GM19351 (cell line): Measurements from ENCODE around the gene COG8.
"Not testable (repeated sequence)": the region's sequence is repeated elsewhere in the genome, so short reads cannot be mapped to it uniquely, and the experiment has no call there.

Experiments
- ATAC-seq: cut with Tn5 transposase; IDR thresholded peaks from one replicate; pipeline ENCODE4 v1.9.1; 2021; ENCODE audit warnings: mild to moderate bottlenecking, moderate library complexity; ENCODE audit not compliant: unreplicated experiment

Gene COG8, protein sequence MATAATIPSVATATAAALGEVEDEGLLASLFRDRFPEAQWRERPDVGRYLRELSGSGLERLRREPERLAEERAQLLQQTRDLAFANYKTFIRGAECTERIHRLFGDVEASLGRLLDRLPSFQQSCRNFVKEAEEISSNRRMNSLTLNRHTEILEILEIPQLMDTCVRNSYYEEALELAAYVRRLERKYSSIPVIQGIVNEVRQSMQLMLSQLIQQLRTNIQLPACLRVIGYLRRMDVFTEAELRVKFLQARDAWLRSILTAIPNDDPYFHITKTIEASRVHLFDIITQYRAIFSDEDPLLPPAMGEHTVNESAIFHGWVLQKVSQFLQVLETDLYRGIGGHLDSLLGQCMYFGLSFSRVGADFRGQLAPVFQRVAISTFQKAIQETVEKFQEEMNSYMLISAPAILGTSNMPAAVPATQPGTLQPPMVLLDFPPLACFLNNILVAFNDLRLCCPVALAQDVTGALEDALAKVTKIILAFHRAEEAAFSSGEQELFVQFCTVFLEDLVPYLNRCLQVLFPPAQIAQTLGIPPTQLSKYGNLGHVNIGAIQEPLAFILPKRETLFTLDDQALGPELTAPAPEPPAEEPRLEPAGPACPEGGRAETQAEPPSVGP

DNA sequence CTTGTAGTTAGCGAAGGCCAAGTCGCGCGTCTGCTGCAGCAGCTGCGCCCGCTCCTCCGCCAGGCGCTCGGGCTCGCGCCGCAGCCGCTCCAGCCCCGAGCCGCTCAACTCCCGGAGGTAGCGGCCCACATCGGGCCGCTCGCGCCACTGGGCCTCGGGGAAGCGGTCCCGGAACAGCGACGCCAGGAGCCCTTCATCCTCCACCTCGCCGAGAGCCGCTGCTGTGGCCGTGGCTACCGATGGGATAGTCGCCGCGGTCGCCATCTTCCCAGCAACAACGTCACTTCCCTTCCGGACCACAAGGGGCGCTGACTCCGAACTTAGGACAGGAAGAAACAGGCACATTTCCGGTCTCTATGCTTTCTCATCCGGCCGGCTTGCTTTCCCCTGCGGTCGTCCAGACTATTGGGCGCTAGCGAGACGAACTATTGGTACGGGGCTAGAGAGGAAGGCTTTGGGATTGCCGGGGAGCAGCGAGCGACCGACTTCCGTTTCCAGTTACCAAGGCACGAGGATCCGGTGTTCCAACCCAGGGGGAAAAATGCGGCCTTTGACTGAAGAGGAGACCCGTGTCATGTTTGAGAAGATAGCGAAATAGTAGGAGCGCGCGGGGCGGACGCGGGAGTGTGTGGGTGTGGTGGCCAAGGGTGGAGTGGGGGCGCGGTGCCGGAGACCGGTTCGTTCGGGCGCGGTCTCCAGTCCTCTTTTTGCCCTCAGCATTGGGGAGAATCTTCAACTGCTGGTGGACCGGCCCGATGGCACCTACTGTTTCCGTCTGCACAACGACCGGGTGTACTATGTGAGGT lies at the start of gene COG8, which contains the start of gene NIP7:
TSS of gene COG8 (minus strand) at position 276 of the 806 bp plus-strand sequence. CDS start at position 264, 12 bp downstream.
TSS of gene NIP7 (plus strand) at position 484 of the 806 bp plus-strand sequence. CDS start at position 542, 58 bp downstream.
- ATAC-seq = peak; percentile 91

DNA sequence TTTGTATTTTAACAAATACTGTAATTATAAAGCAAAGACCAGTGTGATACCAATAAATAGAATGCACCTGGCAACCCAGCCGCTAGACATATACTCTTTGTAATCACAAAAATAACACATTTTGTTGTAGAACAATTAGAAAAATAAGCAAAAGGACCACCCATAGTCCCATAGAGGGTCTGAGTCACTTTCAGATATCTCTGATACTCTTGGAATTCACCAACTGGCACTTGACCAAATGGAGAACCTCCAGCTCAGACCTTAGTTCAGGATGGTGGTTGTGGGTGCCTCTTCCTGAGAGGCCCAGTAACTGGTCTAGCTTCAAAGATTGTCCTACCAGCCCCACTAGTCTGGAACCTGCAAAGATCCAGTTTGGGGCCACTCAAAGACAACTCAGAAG lies 47.2 kb upstream of the COG8 start:
- ATAC-seq = no peak

DNA sequence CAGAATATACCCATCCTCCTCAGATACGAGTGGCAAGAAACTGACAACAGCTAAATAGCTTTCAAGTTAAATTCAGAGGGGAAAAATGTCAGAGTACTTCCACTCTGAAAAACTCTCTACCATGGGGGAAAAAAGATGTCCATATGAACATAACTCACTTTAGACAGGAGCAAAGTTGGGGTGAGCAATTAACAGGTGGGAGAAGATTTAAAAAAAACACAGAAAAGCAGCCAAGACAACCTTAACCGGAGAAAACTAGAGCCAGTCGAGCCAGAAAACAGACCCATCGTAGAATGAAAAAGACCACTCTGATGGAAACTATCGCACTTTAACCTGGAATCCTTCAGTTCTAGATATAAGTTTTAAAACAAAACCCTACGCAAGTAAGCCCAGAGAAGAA lies 45.6 kb upstream of the COG8 start:
- ATAC-seq = no peak

DNA sequence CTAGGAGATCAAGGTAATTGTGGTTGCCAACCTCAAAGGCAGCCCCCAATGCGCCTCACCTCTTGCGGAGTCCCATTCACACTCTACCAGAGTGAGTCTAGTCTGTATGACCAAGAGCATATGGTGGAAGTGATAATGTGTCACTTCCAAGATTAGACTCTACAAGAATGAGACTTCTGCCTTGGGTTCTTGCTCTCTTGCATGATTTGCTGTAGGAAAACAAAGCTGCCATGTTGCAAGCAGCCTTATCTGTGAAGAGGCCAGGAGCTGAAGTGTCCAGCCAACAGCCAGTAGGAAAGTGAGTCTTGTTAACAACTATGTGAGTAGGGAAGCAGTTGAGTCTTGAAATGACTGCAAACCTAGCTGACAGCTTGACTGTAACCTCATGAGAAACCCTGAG lies 43.1 kb upstream of the COG8 start:
- no peak for ATAC-seq

DNA sequence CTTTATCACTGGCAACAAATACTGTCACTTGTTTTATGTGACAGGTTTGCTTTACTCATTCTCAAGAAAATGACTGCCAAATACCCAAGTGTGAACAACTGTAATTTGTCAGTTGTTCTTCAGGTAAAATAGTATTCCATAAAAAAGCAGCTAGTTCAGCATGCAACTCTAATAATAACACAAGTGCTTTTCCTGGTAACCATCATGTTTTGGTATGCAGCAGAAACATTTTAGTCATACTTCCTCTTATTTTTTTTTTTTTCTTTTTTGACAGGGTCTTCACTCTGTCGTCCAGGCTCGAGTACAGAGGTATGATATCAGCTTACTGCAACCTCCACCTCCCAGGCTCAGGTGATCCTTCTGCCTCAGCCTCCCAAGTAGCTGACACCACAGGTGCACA lies 41.9 kb upstream of the COG8 start:
- no peak for ATAC-seq

DNA sequence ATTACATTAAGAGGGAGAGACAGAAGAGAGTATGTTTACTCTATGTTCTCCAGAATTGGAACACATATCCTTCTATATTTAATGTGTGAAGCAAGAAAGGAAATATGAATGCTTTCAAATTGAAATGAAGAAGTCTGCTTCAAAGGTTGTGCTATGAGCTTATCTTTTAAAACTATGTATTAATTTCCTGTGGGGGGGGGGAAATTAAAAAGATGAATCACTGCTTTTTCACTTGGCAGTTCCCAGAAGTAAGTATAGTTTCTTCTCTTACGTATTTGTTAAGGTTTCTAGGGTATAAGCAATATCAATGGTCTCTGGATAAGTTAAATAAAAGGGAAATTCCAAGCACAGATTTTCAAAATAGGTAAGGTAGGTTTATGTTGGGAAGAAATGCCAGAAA lies 39.4 kb upstream of the COG8 start:
- no peak for ATAC-seq

DNA sequence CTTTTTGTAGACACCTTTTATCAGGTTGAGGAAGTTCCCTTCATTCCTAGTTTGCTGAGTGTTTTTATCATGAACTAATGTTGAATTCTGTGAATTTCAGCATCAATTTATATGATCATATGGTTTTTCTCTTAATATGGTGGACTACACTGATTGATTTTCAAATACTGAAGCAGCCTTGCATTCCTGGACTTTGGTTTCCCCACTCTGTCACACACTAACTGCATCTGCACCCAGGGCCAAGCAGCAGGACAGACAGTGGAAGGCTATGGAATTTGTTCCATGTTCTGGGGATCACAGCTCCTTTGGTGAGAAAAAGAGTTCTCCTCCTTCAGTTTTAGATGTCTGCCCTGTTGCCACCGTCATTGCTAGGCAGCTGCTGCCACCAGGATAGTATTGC lies 38.7 kb upstream of the COG8 start:
- no peak for ATAC-seq

DNA sequence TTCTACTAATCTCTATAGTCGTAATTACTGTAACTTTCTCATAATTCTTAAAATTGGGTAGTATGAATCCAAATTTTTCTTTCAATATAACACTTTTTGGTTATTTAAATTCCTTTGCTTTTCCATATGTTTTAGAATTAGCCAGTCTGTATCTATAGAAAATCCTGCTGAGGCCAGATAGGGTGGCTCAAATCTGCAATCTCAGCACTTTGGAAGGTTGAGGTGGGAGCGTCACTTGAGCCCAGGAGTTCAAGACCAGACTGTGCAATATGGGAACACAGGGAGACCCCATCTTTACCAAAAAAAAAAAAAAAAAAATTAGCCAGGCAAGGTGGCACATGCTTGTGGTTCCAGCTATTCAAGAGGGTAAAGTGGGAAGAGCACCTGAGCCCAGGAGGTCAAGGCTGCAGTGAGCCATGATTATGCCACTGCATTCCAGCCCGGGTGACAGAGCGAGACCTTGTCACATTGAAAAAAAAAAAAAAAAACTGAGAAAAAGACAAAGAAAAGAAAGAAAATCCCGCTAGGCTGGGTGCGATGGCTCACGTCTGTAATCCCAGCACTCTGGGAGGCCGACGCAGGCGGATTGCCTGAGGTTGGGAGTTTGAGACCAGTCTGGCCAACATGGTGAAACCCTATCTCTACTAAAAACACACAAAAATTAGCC lies 37.2 kb upstream of the COG8 start:
- ATAC-seq = no peak

DNA sequence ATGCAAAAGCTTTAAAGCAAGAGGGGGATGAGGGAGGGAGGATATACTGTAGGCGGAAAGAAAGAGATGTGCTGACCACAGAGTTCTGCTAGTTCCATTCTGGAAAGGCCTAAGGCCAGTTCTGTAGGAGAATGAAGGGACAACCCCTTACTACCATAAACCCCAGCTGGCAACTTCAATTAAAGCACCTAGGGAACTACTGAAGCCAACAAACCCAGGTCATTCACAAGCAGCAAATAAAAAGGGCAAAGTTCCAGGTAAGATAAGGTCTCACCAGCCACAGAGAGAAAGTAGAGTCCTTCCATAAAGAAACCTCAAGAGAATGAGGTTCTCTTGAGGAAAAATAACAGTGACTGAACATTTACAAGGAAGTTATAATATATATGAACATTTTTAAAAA lies 33.7 kb upstream of the COG8 start:
- ATAC-seq = no peak

DNA sequence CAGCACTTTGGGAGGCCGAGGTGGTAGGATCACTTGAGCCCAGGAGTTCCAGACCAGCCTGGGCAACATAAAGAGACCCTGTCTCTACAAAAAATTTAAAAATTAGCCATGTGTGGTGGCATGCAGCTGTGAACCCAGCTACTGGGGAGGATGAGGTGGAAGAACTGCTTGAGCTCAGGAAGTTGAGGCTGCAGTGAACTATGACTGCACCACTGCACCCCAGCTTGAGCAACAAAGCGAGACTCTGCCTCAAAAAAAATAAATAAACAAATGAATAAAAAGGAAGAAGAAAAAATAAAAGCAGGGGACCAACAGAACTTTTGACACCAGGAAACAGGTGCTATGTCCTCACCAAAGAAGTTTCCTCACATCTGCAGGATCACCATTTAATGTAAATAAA lies 32.2 kb upstream of the COG8 start:
- ATAC-seq = no peak

DNA sequence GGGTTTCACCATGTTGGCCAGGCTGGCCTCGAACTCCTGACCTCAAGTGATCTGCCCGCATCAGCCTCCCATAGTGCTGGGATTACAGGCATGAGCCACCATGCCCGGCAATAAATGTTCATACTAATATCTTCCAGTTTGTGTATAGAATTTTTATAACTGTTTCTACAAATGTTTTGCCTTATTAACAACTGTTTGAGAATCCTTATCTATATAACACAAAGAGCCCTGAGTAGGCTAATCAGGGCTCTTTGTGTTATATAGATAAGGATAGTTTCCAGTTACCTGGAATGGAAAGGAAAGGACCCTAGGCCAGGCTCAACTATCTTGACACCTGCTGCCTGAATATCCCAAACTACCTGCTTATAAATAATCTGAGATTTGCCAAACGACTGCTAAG lies 29.5 kb upstream of the COG8 start:
- no peak for ATAC-seq

DNA sequence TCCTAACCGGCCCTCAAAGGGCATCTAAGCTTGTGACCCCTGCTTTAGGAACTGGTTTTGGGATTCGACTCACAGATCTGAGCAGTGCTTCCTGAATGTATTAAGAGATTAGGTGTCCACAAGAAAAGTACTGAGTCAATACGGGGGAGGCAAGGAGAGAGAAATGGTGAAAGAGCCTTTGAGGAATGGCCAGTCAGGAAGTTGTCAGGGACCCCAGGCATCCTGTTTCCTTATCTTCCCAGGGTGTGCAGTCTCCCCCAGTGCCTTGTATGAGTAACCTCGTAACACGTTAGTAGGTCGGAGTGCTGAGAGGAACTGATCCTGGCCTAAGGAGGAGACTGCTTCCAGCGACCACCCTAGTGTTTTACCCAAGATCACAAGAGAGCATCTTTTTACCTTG lies 28.6 kb upstream of the COG8 start:
- ATAC-seq = no peak

DNA sequence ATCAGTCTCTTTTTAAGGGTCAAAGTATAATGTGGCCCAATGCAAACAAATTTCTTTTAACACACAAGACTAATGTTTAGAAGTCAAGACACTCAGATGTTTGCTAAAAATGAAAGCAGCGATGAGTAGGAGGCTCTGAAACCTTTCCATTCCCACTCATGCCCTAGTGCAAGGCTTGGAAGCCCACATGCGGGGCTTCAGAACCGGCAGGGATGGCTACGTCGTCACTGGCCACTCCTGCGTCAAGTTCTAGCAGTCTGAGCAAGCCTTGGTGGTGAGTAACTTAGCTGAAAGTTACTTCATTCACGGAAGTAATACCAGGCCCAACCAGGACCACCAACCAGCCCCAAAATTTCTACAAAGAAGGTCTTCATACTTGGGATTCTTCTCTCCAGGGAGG lies 27.1 kb upstream of the COG8 start:
- no peak for ATAC-seq

DNA sequence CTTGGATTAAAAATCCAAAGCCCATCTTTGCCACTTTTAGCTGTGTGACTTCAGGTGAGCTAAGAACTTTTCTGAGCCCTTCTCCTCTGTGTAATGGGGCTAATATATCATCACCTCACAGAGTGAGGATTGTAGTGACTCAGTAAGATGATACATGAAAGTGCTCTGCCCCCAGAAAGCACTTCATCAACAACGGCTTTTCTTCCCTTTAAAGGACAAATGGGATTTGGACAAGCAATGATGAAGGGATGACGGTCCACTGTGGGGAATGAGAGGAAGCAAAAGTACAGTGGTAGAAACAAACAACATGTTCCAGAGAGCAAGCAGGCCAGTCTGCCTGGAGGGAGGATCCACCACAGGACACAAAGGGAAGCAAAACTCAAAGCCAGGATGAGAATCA lies 26.5 kb upstream of the COG8 start:
- ATAC-seq = no peak

DNA sequence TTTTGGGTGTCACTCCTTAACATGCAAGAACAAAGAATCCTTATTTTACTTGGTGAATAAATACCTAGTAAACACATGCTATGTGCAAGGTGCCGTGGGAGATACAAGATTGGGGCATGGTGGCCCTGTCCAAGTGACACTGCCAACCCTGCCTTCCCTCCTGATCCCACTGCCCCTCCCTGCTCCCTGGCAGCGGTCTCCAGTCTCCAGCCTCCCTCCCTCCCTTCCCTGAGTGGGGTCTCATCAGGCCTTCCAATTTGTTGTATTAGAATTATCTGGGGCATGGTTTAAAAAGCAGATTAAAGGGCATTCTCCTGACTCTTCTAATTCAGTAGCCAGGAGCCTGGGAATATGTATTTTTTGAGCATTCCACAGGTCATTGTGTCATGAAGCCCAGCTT lies 24.7 kb upstream of the COG8 start:
- ATAC-seq = no peak

DNA sequence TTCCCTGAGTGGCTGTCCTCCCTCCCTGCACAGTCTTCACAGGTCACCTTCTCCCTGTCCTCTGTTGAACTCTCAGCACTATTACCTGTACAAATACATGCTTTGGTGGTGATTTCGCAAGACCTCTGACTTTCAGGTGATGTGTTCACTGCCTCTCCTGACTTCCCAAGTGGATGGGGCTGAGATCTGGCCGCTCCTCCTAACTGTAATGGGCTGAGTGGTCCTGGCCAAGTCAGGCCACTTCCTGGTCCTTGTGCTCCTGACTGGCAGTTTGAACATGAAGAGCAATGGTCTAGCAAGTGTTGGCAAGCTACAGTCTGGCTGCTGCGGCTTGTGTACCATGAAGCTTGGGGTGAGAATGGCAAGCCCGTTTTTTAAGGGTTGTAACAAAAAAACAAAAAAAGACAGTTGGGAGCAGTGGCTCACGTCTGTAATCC lies 23.9 kb upstream of the COG8 start:
- no peak for ATAC-seq

DNA sequence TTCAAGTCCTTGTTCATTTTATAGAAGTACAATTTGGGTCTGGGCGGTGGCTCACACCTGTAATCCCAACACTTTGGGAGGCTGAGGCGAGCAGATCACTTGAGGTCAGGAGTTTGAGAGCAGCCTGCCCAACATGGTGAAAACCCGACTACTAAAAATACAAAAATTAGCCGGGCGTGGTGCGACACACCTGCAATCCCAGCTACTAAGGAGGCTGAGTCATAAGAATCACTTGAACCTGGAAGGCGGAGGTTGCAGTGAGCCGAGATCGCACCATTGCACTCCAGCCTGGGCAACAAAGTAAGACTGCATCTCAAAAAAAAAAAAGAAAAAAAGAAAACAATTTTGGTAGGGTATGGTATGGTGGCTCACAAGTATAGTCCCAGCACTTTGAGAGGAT lies 20.7 kb upstream of the COG8 start:
- not testable (repeated sequence) for ATAC-seq

DNA sequence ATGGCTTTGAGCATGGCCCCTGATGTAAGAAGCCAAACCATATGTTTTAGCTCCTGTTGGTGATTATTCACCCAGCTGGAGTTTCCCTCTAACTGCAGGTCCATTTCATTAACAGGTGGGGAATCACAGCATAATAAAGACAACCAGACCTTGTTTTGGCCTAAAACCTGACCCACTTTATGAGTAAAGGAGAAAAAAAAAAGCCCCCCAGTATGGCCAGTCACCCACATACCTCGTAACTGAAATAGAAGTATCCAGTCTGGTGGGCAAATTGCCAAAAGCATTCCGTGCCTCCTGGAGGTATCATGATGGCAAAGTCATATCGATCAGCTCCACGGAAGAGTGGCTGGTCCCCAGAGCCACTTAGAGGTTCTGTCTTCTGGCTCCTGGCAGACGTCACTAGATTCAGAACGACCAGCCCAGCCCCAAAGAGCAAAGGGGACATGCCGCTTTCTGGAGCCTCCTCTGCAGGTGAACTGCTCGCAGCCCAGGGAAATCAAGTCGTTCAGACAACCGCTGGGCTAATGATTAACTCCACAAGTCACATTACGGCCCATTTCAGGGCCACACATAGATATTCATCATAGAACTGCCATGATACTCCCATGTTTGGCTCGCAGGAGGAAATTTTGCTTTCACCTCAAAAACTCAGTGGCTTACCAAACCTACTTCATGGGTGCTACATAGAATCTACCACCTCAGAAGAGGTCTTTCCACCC lies 12.1 kb upstream of the COG8 start, which contains the start of gene TMED6:
TSS of gene TMED6 (minus strand) at position 478 of the 719 bp plus-strand sequence. CDS start at position 445, 33 bp downstream.
- ATAC-seq = no peak

DNA sequence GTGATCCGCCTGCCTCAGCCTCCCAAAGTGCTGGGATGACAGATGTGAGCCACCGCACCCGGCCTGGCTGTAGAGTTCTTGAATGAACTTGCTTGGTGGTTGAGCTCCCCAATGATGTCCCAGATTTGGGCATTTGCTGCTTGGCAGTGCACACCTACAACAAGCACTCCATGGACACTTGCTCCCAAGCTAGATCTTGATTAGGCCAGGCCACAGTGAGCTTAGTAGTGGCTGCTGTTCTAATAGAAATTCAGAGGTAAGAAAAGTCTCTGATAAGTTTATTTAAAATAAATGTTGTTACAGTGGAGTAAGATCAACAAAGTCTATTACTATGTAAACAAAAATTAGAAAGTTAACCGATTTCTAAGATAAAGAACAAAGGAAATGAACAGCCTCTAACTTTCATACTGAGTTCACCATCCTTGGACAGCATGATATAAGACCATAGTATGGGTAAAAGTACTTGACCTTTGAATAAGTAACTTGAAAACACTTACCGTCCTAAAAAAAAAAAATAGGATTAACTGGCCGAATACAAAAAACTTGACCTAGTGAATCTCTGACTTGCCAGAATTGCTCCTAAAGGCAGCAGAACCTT lies 11.3 kb upstream of the COG8 start:
- ATAC-seq = no peak

DNA sequence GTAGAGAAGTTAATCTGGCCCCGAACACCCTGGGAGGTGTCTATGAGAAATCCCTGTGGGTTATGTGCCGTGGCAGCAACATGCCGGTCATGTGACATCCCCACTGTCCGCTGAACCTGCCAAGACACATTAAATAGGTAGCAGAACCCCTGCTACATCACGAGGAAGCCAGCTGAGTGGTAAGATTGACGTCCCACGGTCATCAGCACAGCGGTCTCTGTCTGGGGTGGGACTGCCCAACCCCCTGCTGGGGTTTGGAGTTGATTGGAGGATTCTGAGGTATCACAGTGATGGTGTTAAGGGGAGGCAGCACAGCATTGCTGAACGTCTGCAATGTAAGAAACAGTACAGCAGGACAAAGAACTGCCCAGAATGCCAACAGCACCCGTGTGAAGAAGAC lies 10.2 kb upstream of the COG8 start:
- no peak for ATAC-seq
